HG03442 (cell line): Measurements from ENCODE around the gene CMTM7.
"Not testable (repeated sequence)": the region's sequence is repeated elsewhere in the genome, so short reads cannot be mapped to it uniquely, and the experiment has no call there.

Experiments
- ATAC-seq: cut with Tn5 transposase; IDR thresholded peaks from one replicate; pipeline ENCODE4 v1.9.1; 2021; ENCODE audit warnings: mild to moderate bottlenecking, moderate library complexity; ENCODE audit not compliant: unreplicated experiment

CMTM7 gene

DNA sequence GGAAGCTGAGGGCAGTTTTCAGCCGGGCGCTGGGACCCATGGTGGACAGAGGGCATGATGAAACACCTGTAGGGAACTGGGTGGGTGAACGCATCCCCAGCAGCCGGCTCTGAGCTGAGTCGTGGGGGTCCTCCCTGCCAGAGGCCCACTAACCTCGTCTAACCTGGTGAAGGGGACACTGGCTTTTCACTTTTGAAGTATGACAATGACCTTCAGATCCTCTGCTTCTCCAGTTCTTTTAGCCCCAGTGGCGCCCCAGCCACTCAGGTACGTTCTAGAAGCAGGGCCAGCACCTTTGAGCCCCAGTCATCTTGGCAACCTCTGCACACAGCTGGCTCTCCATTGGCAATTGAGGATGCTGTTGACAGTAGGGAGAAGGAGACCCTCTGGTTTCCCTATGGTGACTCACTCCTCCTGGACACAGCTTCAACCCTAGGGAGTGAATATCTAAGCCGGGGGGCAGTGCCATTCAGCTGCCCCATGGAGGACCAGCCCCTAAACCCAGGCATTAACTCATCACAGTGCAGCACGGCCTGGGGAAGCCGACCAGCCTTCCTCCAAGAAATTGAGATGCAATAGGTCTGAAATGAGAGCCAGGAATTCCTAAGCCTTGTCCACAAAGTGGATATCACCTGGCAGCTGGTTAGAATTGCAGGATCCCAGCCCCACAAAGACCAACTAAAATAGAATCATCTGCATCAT lies 64.9 kb downstream of the CMTM7 start:
- no peak for ATAC-seq

DNA sequence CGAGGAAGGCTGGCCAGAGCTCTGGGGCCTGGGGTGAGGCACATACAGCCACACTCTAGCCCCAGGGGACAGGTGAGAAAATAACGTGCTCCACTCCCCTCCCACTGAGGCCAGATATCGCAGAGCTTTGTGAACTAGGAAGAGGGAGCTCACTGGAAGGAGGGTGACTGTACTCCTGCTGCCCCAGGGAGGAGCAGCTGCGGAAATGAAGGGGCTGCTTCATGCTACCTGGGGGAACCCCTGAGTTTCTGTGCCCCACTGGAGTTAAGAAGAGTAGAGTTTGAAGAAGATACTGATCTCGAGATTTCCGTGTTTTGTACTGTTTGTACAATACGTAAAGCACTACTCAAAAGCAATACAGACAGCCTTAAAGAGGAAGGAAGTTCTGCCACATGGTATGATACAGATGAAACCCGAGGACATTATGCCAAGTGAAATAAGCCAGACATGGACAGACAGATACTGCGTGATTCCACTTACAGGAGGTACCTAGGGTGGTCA lies 66.4 kb downstream of the CMTM7 start:
- peak; percentile 36 for ATAC-seq

DNA sequence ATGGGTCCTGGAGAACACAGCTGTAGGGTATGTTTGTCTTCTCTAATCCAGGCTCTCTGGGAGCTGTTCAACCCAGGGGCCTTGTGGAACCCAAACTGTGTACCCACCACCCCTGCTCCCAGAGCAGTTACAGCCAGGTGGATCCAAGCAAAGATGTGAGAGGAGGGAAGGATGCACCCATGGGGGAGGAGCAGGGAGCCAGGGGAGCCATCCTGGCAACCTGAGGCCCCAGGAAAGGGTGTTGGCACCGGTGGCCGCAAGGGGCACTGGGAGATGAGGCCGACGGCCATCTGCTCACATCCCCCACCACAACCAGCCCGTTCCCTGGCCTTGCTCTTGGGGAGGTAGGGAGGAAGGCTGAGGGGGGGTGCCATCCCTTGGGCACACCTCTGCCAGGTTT lies 67.8 kb downstream of the CMTM7 start:
- ATAC-seq = no peak

DNA sequence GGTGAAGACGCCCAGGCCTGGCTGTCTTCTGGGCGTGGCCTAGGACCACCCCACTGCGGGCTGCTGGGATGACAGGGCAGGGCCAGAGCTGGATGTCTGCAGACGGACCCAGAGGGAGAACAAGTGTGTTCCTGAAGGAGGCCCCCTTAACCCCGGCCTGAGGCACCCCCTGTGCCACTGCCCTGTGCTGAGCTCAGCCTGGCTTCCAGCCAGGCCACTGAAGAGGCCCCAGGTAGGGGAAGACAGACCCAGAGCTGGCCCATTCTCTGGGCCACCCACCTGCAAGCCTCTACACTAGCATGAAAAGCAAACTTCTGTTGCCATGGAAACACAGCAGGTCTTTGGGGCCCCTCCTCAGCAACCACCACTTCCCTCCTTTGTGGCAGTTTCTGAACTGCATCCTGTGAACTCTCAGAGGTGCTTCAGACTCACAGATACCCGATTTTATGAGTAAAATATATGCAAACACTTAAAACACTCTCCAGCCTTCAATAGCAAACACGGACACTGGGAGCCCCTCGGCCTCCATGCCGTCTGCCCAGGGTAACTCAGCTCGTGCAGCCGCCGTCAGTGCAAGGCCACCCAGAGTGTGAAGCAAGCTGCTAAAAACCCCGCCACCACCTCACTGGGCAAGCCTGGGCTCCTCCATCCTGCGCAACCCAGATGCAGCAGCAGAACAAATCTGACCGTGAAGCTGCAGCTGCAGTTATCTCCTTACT lies 68.5 kb downstream of the CMTM7 start:
- peak; percentile 80 for ATAC-seq

DNA sequence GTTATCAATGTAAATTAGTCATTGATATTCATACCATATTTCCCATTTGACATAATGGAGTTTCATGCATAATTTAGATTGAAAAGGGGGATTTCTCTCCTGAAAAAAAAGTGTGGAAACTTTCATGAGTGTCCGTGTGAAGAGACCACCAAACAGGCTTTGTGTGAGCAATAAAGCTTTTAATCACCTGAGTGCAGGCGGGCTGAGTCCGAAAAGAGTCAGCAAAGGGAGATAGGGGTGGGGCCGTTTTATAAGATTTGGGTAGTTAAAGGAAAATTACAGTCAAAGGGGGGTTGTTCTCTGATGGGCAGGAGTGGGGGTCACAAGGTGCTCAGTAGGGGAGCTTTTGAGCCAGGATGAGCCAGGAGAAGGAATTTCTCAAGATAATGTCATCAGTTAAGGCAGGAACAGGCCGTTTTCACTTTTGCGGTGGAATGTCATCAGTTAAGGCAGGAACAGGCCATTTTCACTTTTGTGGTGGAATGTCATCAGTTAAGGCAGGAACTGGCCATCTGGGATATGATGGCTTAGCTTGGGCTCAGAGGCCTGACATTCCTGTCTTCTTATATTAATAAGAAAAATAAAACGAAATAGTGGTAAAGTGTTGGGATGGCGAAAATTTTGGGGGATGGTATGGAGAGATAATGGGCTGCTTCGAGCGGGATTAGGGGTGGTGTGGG lies 69.3 kb downstream of the CMTM7 start:
- ATAC-seq = not testable (repeated sequence)

DNA sequence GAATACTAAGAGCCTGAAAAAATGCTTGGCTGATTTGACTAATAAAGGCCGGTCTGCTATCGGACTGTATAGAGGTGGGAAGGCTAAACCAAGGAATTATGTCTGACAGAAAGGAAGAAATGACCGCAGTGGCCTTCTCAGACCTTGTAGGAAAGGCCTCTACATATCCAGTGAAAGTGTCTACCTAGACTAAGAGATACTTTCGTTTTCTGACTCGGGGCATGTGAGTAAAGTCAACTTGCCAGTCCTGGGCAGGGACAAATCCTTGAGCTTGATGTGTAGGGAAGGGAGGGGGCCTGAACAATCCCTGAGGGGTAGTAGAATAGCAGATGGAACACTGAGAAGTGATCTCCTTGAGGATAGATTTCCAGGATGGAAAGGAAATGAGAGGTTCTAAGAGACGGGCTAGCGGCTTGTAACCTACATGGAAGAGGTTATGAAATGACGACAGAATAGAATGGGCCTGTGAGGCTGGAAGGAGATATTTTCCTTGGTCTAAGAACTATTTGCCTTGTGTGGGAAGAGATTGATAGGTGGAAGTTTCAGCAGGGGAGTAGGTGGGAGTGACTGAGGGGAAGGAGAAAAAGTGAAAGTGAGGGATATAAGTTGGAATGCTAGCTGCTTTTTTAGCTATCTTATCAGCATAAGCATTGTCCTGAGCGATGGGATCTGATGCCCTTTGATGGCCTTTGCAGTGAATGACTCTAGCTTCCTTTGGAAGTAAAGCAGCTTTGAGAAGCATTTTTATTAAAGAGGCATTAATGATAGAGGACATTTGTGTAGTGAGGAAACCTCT lies 70.7 kb downstream of the CMTM7 start:
- not testable (repeated sequence) for ATAC-seq

DNA sequence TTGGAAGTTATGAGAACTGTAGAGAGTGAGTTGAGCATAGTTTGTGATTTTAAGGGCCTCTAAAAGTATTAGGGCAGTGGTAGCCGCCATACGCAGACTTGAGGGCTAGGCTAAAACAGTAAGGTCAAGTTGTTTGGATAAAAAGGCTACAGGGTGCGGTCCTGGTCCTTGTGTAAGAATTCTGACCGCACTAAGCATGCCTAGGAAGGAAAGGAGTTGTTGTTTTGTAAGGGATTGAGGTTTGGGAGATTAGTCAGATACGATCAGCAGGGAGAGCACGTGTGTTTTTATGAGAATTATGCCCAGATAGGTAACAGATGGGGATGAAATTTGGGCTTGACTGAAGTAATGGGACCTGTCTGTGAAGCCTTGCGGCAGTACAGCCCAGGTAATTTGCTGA lies 71.8 kb downstream of the CMTM7 start:
- ATAC-seq = not testable (repeated sequence)

DNA sequence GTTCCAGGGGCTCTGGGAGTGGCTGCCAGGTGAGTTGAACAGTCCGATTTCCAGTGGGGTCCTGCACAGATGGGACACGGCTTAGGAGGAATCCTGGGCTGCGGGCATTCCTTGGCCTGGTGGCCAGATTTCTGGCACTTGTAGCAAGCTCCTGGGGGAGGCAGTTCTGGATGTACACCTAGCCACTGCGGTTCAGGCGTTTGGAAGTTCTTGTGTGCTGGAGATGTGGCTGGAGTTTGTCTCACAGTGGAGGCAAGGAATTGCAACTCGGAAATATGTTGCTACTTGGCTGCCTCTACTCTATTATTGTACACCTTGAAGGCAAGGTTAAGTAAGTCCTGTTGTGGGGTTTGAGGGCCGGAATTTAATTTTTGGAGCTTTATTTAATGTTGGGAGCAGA lies 73.1 kb downstream of the CMTM7 start:
- ATAC-seq = not testable (repeated sequence)

DNA sequence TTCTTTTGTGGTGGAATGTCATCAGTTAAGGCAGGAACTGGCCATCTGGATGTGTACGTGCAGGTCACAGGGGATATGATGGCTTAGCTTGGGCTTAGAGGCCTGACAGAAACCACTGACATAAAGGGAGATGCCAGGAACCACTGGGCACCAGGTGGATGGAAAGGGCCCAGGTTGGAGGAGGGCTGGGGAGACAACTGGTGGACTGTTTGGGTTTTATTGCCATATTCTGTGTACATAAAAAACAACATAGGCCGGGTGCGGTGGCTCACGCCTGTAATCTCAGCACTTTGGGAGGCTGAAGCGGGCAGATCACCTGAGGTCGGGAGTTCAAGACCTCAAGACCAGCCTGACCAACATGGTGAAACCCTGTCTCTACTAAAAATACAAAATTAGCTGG lies 75.2 kb downstream of the CMTM7 start:
- not testable (repeated sequence) for ATAC-seq

DNA sequence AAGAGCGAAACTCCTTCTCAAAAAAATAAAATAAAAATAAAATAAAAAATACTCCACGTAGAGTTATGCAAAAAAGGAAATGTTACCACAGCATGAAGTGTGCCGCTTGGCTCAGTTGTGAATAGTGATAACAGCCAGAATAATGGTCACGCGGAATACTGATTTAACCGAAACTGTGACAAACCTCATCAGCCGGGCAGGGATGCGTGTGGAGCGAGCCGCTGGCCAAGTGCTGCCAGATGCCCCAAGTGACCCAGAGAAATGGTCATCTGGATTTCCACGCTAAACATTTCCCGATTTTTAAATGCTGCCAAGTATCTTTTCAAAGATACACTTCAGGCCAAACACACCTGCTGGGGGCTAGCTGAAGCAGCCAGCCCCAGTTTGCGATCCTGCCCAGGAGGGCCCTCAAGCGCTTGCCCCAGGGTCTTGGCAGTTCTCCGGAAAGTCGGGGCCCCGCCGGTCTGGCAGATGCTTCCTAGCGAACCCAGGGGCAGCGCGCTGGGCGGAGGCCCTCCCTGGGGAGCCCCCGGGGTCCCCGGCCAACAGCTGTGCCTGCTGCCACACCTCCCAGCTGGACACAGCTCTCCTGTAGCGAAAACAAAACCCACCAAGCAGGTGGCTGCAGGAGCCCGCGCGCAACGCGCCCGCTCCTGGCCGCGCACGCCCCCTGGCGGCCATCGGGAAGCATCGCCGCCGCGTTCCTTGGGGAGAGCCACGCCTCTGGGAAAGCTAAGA lies 75.8 kb downstream of the CMTM7 start:
- peak; percentile 44 for ATAC-seq

DNA sequence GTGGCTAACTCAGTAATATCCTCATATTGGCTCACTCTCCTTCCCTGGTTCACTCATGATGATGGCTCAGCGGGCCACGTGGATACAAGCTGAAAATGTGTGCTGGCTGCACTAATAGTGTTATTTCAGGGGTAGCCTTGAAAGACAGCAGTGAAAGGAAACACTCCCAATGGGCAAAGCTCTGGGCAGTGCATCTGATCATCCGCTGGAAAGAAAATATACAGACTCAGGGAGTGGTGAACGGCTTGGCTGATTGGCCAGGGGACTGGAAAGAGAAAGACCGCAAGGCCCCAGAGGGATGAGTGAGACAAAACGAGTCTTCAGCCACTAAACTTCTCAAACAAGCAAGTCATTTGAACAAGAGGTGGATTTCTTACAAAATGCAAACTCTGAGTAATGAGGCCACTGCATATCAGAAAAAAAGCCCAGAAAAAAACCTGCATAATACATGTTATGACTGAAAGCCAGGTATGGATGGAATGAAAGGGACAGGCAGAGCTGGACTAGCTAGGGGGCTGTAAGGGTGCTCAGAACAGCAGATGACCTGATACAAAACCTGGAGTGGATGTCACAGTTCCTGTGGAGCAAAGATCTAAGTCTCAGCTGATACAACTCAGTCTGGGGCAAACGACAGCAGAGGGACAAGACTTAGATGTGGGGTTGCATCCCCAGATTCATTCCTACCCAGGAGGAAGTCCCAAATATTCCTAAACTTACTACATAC lies 77.7 kb downstream of the CMTM7 start:
- peak; percentile 26 for ATAC-seq

DNA sequence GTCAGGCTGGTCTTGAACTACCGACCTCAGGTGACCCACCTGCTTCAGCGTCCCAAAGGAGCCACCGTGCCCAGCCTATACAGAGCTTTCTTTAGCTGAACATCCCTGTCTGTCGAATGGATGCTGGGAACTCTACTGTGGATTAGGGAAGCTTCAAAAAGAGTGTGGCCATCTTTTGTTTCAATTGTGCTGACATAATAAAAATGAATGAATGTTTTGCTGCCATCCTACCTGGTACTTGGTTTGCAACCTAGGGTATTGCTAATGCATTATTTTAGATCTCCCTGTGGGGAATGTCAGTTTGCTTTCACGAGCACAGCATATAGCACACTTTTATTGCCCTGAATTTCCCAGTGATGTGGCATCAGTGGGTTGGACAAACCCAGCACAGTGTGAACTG lies 78.7 kb downstream of the CMTM7 start:
- ATAC-seq = no peak

DNA sequence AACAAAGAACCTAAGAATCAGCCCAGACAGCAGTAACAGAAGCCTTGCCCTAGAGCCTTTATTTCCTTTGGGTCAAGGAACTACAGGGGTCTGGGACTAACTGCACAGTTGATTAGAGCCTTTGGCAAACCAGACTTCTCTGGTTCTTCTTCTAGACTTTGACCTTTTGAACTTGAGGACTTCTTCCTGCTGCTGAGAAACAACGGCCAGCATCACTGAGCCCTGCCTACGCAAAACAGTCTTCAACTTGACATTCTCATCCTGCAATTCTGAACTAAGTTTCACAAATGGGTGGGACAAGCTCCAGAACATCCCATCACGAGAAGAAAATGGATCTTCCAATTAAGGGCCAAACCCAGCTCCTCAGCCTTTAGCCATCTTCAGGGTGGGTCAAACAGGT lies 79.6 kb downstream of the CMTM7 start:
- no peak for ATAC-seq

DNA sequence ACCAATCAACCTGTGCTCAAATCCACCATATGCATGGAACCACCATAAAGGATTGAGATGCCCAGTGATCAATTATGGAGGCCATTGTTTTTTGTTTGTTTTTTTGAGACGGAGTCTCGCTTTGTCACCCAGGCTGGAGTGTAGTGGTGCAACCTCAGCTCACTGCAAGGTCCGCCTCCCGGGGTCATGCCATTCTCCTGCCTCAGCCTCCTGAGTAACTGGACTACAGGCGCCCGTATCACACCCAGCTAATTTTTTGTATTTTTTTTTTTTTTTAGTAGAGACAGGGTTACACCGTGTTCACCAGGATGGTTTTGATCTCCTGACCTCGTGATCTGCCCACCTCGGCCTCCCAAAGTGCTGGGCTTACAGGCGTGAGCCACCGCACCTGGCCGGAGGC lies 80.5 kb downstream of the CMTM7 start:
- ATAC-seq = not testable (repeated sequence)

DNA sequence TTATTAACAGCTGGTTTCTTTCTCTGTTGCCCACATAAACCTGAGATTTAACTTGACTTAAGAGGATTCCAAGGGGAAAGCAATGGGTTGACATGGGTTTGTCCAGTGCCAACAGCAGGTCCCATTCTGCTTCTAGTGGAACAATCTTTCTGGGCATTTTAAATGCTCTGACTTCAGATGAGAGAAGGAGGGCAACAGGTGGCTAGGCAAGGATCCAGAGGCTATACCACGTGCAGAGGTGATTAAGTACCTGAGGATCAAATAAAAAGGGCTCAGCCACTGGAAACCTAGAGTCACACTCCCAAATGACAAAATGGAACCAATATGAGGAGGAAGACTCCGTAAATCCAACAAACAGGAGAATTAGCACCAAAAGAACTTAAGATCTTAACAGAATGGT lies 82.5 kb downstream of the CMTM7 start:
- no peak for ATAC-seq

DNA sequence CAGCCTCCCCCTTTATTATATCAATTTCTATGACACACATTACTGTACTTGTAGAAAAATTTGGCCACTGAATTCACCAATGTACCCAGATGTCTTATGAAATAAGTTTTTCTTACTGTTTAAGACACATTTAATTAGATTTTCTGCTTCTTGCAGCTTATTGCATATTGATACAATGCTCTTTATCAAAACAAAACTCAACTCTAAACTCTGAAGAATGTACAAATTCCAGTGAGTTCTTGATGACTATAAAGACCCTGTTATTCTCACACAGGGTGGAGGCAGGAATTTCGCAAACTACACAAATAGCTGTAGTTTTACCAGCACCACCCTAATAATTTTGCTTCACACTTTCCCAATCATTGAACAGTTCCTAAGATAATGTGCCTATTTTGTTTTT lies 89.0 kb downstream of the CMTM7 start:
- no peak for ATAC-seq

DNA sequence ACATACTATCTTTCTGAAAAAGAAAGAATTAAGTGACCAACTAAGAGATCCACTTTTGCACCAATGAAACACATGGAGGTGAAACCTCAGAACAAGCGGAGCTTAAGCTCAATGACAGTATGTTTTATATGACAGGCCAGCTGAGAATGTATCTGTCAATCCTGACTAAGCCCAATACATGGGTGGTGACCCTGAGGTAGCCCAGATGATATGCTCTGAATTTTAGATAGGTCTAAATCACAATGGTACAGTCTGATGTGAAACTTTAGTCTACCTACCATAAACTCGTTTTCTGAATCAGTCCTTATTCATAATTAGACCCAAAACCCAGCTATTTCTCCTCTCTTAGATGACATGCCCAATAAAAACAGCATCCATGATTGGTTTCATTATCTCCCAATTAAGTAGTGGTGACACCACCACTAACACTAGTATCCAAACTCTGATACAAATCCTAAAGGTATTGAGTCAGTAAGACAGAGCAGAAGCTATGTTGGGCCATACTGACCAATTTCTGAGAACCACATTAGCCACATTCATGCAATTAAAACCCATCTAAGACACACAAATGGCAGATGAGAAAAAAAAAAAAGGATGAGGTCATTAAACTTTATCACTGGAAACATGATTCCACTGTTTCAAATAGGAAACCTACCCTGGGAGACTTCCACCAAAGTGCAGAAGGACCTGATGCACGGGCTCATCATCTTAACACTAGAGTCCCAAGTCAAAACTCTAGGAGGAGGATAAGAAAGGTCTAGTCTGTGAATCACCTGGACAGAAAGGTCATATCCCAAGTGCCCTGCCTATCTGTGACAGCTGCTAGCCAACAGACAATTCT lies 90.4 kb downstream of the CMTM7 start:
- no peak for ATAC-seq

DNA sequence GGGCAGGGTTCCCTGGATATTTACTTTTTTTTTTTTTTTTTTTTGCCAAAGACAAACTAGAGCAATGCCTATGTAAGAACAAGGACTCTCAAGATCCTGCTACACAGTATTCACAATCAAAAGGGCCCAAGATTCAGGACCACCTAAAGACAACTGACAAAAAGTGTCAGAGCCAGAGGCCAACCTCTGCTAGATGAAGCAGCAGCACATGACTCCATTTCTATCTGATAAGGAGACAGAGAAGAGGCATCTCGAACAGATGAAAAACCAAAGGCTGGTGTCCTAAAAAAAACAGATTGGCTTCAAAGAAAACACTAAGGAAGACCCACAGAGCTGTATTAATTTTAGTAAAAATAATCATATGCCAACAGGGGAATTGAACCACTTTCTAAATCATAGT lies 91.0 kb downstream of the CMTM7 start:
- ATAC-seq = no peak

DNA sequence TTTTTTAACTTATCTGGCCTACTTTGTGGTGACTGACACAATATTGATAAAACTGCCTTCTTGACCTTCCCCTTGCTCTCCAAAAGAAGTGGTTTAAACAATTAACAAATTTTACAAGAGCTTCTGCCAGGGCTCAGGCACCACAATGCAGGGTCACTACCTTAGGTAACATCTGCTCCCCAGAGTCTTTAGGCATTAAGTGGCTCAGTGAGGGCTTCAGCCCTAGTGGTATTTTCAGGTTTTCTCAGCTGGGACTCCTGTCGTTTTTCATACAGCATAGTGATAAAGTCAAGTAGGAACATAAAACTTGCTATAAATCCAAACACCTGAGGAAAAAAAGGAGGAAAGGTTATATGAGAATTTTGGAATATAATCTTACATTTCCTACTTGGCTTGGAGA lies 92.1 kb downstream of the CMTM7 start:
- no peak for ATAC-seq
